HepG2 (cell line): ENCODE results near the gene TMEM131L. TPM values are rescaled to one million over a fixed set of nuclear protein-coding genes. Genes with fewer than 3 reads are reported as not detected.

Source experiments
- ATAC-seq: fragments of 200-7000 bp; cut with Tn5 transposase; 3 replicates; pipeline ENCODE4 v1.9.1; 2020; ENCODE audit warnings: mild to moderate bottlenecking, moderate library complexity
- BruUV-seq: library from RNA; stranded (reverse); fragments of 400-500 nt; replicated peaks from 2 replicates; lab custom pipeline; 2021; lab: Mats Ljungman, UMichigan
- CTCF ChIA-PET: fragments of 300-600 bp; formaldehyde crosslinking; extraction: SDS; loops from one replicate; lab custom pipeline; 2021; ENCODE audit warnings: low total read pairs, inconsistent platforms, low intra/inter-chr PET ratio; lab: Yijun Ruan, JAX
- POLR2A ChIA-PET: fragments of 350-600 bp; sonication (Branson Sonifier 250); formaldehyde crosslinking; loops from one replicate; lab custom pipeline; 2020; ENCODE audit warnings: antibody characterized with exemption, inconsistent platforms; lab: Yijun Ruan, JAX
- DNase-seq: peaks from one replicate; pipeline ENCODE4 v3.0.0-alpha.2; 2015; ENCODE audit warnings: low spot score
- FAIRE-seq: peaks from 3 replicates; lab custom pipeline; 2011; peaks lifted over from hg19 to GRCh38; lab: Jason Lieb, UNC
- H2AFZ ChIP-seq: one replicate; pipeline ENCODE4 v1.6.1; 2011; ENCODE audit warnings: low read length, inconsistent platforms
- H3K27ac ChIP-seq: fragments of 300-600 bp; 3 replicates; pipeline ENCODE4 v1.8.0; 2011; ENCODE audit warnings: mixed run types, mild to moderate bottlenecking, mixed read lengths, low read length, inconsistent platforms; ENCODE audit not compliant: insufficient read depth; ENCODE audit errors: extremely low read length
- H3K27me3 ChIP-seq, 2 experiments: fragments of 200-600 bp in 1 of 2; 2 replicates in 1 of 2; 3 replicates in 1 of 2; pipeline versions ENCODE4 v1.6.0 to v1.8.0; 2011; ENCODE audit warnings: low read length in 2 of 2, mild to moderate bottlenecking in 2 of 2, moderate library complexity in 2 of 2, inconsistent platforms in 1 of 2; ENCODE audit not compliant: insufficient read depth in 2 of 2, control insufficient read depth in 1 of 2
- H3K36me3 ChIP-seq, 2 experiments: fragments of 200-600 bp in 1 of 2; replicated peaks in 1 of 2; 2 replicates in 1 of 2; 3 replicates in 1 of 2; pipeline versions ENCODE4 v1.5.1 to v1.8.0; 2011; ENCODE audit warnings: low read length in 2 of 2, inconsistent platforms in 1 of 2; ENCODE audit not compliant: insufficient read depth in 2 of 2, control insufficient read depth in 1 of 2
- H3K4me1 ChIP-seq: 2 replicates; pipeline ENCODE4 v1.5.1; 2012; ENCODE audit warnings: low read length, inconsistent platforms; ENCODE audit not compliant: insufficient read depth
- H3K4me2 ChIP-seq: 2 replicates; pipeline ENCODE4 v1.6.0; 2011; ENCODE audit warnings: low read depth, low read length, inconsistent platforms
- H3K4me3 ChIP-seq, 3 experiments: fragments of 200-600 bp in 1 of 3; sonication (generic), shearing (Covaris generic) in 1 of 3; replicated peaks in 1 of 3; 2 replicates each; pipeline ENCODE4 v1.5.1; 2011 to 2016; ENCODE audit warnings: low read length in 3 of 3, inconsistent platforms in 2 of 3, low read depth in 2 of 3, mild to moderate bottlenecking in 2 of 3, control low read depth in 1 of 3, mixed read lengths in 1 of 3; ENCODE audit not compliant: insufficient read depth in 1 of 3
- H3K79me2 ChIP-seq: one replicate; pipeline ENCODE4 v1.6.1; 2011; ENCODE audit warnings: low read length, inconsistent platforms; ENCODE audit not compliant: insufficient read depth
- H3K9ac ChIP-seq: 2 replicates; pipeline ENCODE4 v1.6.0; 2011; ENCODE audit warnings: mild to moderate bottlenecking, low read depth, low read length, inconsistent platforms; ENCODE audit not compliant: insufficient read depth
- H3K9me3 ChIP-seq: 2 replicates; pipeline ENCODE4 v1.5.1; 2012; ENCODE audit warnings: mild to moderate bottlenecking, low read length
- H4K20me1 ChIP-seq: 2 replicates; pipeline ENCODE4 v1.6.0; 2011; ENCODE audit warnings: inconsistent platforms, mild to moderate bottlenecking, low read length, moderate library complexity; ENCODE audit not compliant: insufficient read depth
- WGBS: methylation state at CpG from one replicate; pipeline ENCODE4 v1.1.6; 2017; ENCODE audit warnings: low lambda C conversion rate; 5-methylcytosine and 5-hydroxymethylcytosine counted together
- in situ Hi-C: cut with HindIII; loops from 2 replicates; pipeline ENCODE4 v1.10.0; 2017; ENCODE audit warnings: low pct_unique_long_range_greater_than_20kb; ENCODE audit not compliant: extremely low pct_ligation_motif_present
- intact Hi-C: fragments of 100-400 bp; cut with micrococcal nuclease; formaldehyde crosslinking; loops from one replicate; pipeline ENCODE4 v1.10.0; 2022; ENCODE audit not compliant: unreplicated experiment
- polyA plus RNA-seq, 8 experiments: library from polyadenylated mRNA; depleted of rRNA in 3 of 8; stranded (reverse) in 7 of 8; unstranded in 1 of 8; fragments of >200 nt; fragmentation: Illumina TruSeq in 4 of 8; extraction: Trizol in 4 of 8; gene quantifications; 2 replicates each; pipeline versions ENCODE4 v1.2.1 to v1.2.3, GENCODE V29; 2011 to 2016; ENCODE audit warnings: low read depth in 4 of 8, missing spikeins in 1 of 8, mixed read lengths in 1 of 8; ENCODE audit not compliant: insufficient read depth in 1 of 8
- total RNA-seq, 5 experiments: library from RNA; depleted of rRNA; stranded (reverse); fragments of >200 nt; fragmentation: Illumina TruSeq; extraction: Trizol; gene quantifications; 2 replicates each; pipeline ENCODE4 v1.2.3, GENCODE V29; 2016; ENCODE audit warnings: low read depth in 1 of 5
- TF ChIP-seq, protein P1 (sequence below): sonication (generic); formaldehyde crosslinking; IDR thresholded peaks from 2 replicates; pipeline ENCODE4 v1.4.0; 2020; ENCODE audit warnings: missing genetic modification reagents
- TF ChIP-seq, protein P2 (sequence below): sonication (generic); formaldehyde crosslinking; IDR thresholded peaks from 2 replicates; pipeline ENCODE4 v1.5.0; 2020; ENCODE audit warnings: mild to moderate bottlenecking, missing genetic modification reagents

TMEM131L gene
- total and polyA plus RNA-seq, 2 of the 13 experiments (the other 11 are each of a cell fraction or from before 2014, with no cell fraction given): 2.2 to 4.5 TPM

DNA sequence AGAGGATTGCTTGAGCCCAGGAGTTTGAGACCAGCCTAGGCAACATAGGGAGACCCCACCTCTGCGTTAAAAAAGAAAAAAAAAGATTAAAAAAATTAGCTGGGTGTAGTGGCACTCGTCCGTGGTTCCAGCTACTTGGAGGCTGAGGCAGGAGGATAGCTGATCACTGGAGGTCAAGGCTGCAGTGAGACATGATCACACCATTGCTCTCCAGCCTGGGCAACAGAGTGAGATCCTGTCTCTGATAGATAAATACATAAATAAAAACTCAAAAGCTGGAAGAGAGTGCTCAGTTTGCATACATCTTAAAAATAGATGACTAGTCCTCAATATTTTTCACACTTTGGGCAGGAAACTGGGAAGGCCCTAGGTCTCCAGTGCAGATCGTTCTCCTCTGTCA, 54.1 kb downstream of the TMEM131L start:
- Histone ChIP-seq H3K27ac (no peak overlapping the region), H3K4me1 (peaks cover 30% of the 10 kb centered on the region), H3K9ac (no peak overlapping the region), H3K36me3 (no peaks in the 10 kb centered on the region; a peak in 1 of 5 replicates), H3K79me2 (no peaks in the 10 kb centered on the region), H3K4me3 (no peak overlapping the region), H4K20me1 (no peaks in the 10 kb centered on the region), H3K9me3 (no peaks in the 10 kb centered on the region), H3K4me2 (no peak overlapping the region), H2AFZ (no peak overlapping the region), H3K27me3 (no peaks in the 10 kb centered on the region)
- TF ChIP-seq, protein P1, sequence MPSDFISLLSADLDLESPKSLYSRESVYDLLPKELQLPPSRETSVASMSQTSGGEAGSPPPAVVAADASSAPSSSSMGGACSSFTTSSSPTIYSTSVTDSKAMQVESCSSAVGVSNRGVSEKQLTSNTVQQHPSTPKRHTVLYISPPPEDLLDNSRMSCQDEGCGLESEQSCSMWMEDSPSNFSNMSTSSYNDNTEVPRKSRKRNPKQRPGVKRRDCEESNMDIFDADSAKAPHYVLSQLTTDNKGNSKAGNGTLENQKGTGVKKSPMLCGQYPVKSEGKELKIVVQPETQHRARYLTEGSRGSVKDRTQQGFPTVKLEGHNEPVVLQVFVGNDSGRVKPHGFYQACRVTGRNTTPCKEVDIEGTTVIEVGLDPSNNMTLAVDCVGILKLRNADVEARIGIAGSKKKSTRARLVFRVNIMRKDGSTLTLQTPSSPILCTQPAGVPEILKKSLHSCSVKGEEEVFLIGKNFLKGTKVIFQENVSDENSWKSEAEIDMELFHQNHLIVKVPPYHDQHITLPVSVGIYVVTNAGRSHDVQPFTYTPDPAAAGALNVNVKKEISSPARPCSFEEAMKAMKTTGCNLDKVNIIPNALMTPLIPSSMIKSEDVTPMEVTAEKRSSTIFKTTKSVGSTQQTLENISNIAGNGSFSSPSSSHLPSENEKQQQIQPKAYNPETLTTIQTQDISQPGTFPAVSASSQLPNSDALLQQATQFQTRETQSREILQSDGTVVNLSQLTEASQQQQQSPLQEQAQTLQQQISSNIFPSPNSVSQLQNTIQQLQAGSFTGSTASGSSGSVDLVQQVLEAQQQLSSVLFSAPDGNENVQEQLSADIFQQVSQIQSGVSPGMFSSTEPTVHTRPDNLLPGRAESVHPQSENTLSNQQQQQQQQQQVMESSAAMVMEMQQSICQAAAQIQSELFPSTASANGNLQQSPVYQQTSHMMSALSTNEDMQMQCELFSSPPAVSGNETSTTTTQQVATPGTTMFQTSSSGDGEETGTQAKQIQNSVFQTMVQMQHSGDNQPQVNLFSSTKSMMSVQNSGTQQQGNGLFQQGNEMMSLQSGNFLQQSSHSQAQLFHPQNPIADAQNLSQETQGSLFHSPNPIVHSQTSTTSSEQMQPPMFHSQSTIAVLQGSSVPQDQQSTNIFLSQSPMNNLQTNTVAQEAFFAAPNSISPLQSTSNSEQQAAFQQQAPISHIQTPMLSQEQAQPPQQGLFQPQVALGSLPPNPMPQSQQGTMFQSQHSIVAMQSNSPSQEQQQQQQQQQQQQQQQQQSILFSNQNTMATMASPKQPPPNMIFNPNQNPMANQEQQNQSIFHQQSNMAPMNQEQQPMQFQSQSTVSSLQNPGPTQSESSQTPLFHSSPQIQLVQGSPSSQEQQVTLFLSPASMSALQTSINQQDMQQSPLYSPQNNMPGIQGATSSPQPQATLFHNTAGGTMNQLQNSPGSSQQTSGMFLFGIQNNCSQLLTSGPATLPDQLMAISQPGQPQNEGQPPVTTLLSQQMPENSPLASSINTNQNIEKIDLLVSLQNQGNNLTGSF (CRISPR knock-in tag): no peak
- TF ChIP-seq, protein P2, sequence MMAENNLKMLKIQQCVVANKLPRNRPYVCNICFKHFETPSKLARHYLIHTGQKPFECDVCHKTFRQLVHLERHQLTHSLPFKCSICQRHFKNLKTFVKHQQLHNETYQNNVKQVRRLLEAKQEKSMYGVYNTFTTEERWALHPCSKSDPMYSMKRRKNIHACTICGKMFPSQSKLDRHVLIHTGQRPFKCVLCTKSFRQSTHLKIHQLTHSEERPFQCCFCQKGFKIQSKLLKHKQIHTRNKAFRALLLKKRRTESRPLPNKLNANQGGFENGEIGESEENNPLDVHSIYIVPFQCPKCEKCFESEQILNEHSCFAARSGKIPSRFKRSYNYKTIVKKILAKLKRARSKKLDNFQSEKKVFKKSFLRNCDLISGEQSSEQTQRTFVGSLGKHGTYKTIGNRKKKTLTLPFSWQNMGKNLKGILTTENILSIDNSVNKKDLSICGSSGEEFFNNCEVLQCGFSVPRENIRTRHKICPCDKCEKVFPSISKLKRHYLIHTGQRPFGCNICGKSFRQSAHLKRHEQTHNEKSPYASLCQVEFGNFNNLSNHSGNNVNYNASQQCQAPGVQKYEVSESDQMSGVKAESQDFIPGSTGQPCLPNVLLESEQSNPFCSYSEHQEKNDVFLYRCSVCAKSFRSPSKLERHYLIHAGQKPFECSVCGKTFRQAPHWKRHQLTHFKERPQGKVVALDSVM (CRISPR knock-in tag): peak; percentile 89
- no TSS peak for BruUV-seq
- FAIRE-seq: no peak
- ChIA-PET POLR2A (no interaction called here), CTCF (no interaction called here)
- WGBS: 82% methylated on average over 4 of the region's 4 CpGs
- intact Hi-C loops (no loop called here), in situ Hi-C loops (no loop called here)
- ATAC-seq: no peak
- no peak for DNase-seq
